ENCODE measurements around the gene MPND. TPM values are rescaled to one million over a fixed set of nuclear protein-coding genes. Genes with fewer than 3 reads are reported as not detected.

The MPND gene
- total and polyA plus RNA-seq, 12 donors, result 4.5 to 52.3 (median 16.1) TPM

DNA sequence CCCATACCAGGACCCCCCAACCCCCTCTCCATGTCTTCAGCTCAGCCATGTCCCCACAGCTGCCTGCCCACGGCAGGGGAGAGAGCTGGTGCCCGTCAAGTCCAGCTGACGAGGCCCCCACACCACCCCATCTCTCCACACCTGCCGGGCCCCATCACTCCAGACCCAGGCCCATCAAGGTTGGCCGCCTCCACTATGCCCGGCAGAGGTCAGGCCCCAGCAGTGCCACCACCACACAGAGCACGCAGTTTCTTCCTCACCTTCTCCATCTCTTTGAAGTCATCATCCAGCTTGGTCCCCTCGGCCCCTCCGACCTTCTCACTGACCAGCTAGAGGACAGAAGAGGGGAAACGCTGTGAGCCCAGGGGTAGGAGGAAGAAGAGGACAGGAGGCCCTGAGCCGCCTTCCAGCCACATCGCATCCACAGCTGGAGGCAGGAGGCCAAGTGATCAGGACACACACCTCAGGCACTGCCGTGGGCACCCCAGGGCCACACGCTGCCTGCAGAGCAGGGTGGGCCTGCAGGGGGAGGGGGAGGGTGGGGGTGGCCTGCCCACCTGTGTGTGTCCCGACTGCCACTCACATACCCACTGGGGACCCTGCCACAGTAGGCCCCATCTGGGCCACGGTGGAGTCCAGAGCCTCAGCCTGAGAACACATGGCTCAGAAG is 23.4 kb downstream of the MPND start:
- Histone ChIP-seq H3K27ac (peak overlapping the region in 1 of 5 donors; percentile 29), H3K4me1 (replicated peaks in 1 of 2) (peaks cover 36 to 44% of the 10 kb centered on the region in 2 donors), H3K4me3 (no peak overlapping the region), H3K27me3 (no peaks in the 10 kb centered on the region), H3K36me3 (replicated peaks in 1 of 2) (peaks cover 0 to 52% of the 10 kb centered on the region in 2 donors), H3K9me3 (replicated peaks in 1 of 3) (no peaks in the 10 kb centered on the region)
- intact Hi-C loops (cut with DNase I), result no loop called here
- TF ChIP-seq POLR2A (IDR thresholded peaks at IDR 0.05) (no peak), CTCF (IDR thresholded peaks at IDR 0.05) (no peak)
- peak in 1 of 7 donors; percentile 20 for DNase-seq
- WGBS, 4 donors, result 88 to 91% (median 90%) methylated on average over 10 to 16 of the region's 16 CpGs

GRCh38 chr19:4367336-4367723 is 24.0 kb downstream of the MPND start:
- H3K27me3 ChIP-seq, result no peaks in the 10 kb centered on the region

GRCh38 chr19:4367781-4368127 is 24.4 kb downstream of the MPND start:
- Histone ChIP-seq H3K36me3 (replicated peaks in 1 of 2) (peaks cover 0 to 43% of the 10 kb centered on the region in 2 donors), H3K27me3 (no peaks in the 10 kb centered on the region), H3K9me3 (replicated peaks in 1 of 3) (no peaks in the 10 kb centered on the region), H3K4me1 (replicated peaks in 1 of 2) (peaks cover 45 to 52% of the 10 kb centered on the region in 2 donors), H3K4me3 (no peak overlapping the region), H3K27ac (peak overlapping the region in 3 of 5 donors; percentile 17 to 96 (median 55))
- intact Hi-C loops (cut with DNase I), result no loop called here
- TF ChIP-seq CTCF (IDR thresholded peaks at IDR 0.05) (no peak), POLR2A (IDR thresholded peaks at IDR 0.05) (no peak)
- DNase-seq, result peak in 1 of 7 donors; percentile 27
- 71 to 98% (median 83%) methylated on average over 6 to 13 of the region's 13 CpGs for WGBS, 4 donors

More at GRCh38 chr19:4367336-4367723, 24.0 kb downstream of the MPND start:
- 87 to 93% (median 89%) methylated on average over 8 to 10 of the region's 10 CpGs for WGBS, 4 donors
- Histone ChIP-seq H3K9me3 (replicated peaks in 1 of 3) (no peaks in the 10 kb centered on the region), H3K4me1 (replicated peaks in 1 of 2) (peaks cover 41 to 48% of the 10 kb centered on the region in 2 donors), H3K36me3 (replicated peaks in 1 of 2) (peaks cover 0 to 47% of the 10 kb centered on the region in 2 donors), H3K27ac (no peak overlapping the region), H3K4me3 (no peak overlapping the region)
- TF ChIP-seq POLR2A (IDR thresholded peaks at IDR 0.05) (no peak), CTCF (IDR thresholded peaks at IDR 0.05) (no peak)
- peak in 1 of 7 donors; percentile 38 for DNase-seq
- intact Hi-C loops (cut with DNase I), result no loop called here

DNA sequence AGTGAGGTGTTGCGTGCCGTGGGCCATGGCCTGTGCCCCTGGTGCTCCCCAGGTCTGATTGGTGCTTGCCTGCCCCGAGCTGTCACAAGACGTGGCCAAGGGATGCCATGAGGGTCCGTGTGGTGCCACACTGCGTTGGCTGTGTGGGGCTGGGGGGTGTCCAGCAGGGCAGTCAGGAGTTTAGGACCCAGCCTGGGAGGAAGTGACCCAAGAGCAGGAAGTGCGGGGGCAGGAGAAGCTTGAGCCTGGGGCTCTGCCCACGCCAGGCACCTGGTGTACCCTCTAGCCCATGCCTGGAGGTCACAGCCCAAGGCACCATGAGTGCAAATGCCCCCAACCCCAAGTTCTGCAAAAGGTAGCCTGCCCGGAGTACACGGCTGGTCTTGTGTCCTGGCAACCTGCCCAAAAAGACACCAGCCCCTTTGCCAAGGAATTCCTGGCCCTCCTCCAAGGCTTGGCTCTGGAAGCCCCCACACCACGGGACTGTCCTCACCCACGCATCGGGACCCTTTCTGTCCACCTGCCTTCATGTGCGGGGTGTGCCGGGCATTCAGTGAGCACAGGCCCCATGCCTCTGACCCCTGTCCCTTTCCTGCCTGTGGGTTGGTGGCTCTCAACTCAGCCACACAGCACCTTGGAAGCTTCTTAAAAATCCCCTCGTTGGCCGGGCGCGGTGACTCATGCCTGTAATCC is 24.9 kb downstream of the MPND start:
- Histone ChIP-seq H3K4me1 (replicated peaks in 1 of 2) (peaks cover 50 to 57% of the 10 kb centered on the region in 2 donors), H3K27ac (peak overlapping the region in 3 of 5 donors; percentile 17 to 96 (median 55)), H3K9me3 (replicated peaks in 1 of 3) (no peaks in the 10 kb centered on the region), H3K36me3 (replicated peaks in 1 of 2) (peaks cover 0 to 38% of the 10 kb centered on the region in 2 donors), H3K4me3 (no peak overlapping the region), H3K27me3 (no peaks in the 10 kb centered on the region)
- WGBS, 4 donors, result 35 to 70% (median 52%) methylated on average over 4 to 19 of the region's 19 CpGs
- peak in 3 of 7 donors; percentile 23 to 63 (median 49) for DNase-seq
- TF ChIP-seq POLR2A (IDR thresholded peaks at IDR 0.05), result no peak
- no peak for TF ChIP-seq CTCF (IDR thresholded peaks at IDR 0.05)
- intact Hi-C loops (cut with DNase I), result no loop called here
